Measurements from ENCODE around the gene MTTP.

Gene MTTP

DNA sequence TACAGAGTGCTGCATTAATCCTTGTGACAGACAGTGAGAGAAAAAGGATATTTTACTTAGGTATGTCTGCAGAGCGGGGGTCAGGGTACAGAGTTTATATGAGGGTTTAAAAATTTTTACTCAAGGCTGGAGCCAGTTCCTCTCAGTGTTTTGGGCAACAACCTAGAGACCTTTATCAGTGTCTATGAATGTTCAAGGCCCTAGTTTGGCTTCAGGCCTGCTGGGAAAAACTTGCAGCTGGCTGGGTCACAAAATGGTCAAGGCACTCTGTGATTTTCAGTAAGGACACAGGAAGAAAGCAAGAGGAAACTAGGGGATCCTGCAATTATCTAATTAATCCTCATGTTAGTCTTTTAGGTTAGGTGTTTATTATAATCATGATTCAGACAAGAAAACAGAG lies 93.8 kb downstream of the MTTP start:
- TF ChIP-seq, protein P1, sequence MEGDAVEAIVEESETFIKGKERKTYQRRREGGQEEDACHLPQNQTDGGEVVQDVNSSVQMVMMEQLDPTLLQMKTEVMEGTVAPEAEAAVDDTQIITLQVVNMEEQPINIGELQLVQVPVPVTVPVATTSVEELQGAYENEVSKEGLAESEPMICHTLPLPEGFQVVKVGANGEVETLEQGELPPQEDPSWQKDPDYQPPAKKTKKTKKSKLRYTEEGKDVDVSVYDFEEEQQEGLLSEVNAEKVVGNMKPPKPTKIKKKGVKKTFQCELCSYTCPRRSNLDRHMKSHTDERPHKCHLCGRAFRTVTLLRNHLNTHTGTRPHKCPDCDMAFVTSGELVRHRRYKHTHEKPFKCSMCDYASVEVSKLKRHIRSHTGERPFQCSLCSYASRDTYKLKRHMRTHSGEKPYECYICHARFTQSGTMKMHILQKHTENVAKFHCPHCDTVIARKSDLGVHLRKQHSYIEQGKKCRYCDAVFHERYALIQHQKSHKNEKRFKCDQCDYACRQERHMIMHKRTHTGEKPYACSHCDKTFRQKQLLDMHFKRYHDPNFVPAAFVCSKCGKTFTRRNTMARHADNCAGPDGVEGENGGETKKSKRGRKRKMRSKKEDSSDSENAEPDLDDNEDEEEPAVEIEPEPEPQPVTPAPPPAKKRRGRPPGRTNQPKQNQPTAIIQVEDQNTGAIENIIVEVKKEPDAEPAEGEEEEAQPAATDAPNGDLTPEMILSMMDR (conservative IDR thresholded peaks at IDR 0.05) = no peak
- TF ChIP-seq ZFX (IDR thresholded peaks at IDR 0.05) = no peak

GRCh38 chr4:99669084-99669483 lies 94.5 kb downstream of the MTTP start:
- H3K27ac ChIP-seq = no peak overlapping the region
- no peak for TF ChIP-seq ZFX (IDR thresholded peaks at IDR 0.05)

More for the DNA sequence above, 93.8 kb downstream of the MTTP start:
- H3K27ac ChIP-seq = no peak overlapping the region

DNA sequence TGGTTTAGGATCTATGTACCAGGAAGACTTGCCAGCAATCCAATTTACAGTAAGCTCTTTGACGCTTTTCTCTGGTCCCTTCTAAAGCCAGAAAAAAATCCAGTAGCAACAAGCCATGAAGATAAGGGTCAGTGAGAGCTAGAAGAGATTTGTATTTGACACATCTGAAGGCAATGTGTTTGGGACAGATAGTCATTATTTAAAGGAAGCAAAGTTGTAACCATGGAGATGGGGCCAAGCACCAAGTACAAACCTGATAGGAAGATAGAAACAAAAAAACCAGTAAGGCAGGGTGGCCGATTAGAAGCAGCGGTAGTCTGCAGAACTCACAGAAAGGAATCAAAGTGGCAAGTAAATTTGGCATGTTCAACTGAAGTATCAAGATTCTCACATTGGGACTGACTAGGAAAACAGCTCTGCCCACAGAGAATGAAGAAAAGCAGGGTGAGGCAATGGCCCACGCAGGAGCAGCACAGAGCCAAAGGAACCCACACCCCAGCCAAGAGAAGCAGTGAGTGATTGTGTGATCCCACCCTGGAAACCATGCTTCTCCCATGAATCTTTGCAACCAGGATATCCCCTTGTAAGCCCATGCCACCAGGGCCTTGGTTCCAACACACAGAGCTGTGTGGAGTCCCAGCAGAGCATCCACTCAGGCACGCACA lies 95.9 kb downstream of the MTTP start:
- TF ChIP-seq, protein P1 (conservative IDR thresholded peaks at IDR 0.05) = no peak
- TF ChIP-seq ZFX (IDR thresholded peaks at IDR 0.05) = no peak
- no peak overlapping the region for H3K27ac ChIP-seq
